Endothelial cell of umbilical vein (primary cell): ENCODE results near the gene BCOR. TPM values are rescaled to one million over a fixed set of nuclear protein-coding genes. Genes with fewer than 3 reads are reported as not detected.
A peak's percentile ranks its signal among the peaks of the same experiment; 100 is the strongest.

ENCODE experiments used
- BruUV-seq: library from RNA; stranded (reverse); fragments of 400-500 nt; replicated peaks from 2 replicates; lab custom pipeline; 2021; lab: Mats Ljungman, UMichigan
- CTCF ChIA-PET: fragments of 300-600, 350-600 bp; sonication (Branson Sonifier 250); formaldehyde crosslinking; loops from one replicate; lab custom pipeline; 2021; ENCODE audit warnings: antibody characterized with exemption, inconsistent platforms; lab: Charles Lee
- POLR2A ChIA-PET: fragments of 300-600, 350-600 bp; sonication (Branson Sonifier 250); formaldehyde crosslinking; loops from one replicate; lab custom pipeline; 2021; ENCODE audit warnings: antibody characterized with exemption, inconsistent platforms; lab: Charles Lee
- DNase-seq: peaks from one replicate; pipeline ENCODE4 v3.0.0-alpha.2; 2011; ENCODE audit warnings: low read depth, low spot score
- FAIRE-seq: peaks from 2 replicates; lab custom pipeline; 2011; peaks lifted over from hg19 to GRCh38; lab: Jason Lieb, UNC
- H2AFZ ChIP-seq: 2 replicates; pipeline ENCODE4 v1.6.0; 2012; ENCODE audit warnings: low read depth, low read length, control low read depth, inconsistent platforms
- H3K27ac ChIP-seq: 2 replicates; pipeline ENCODE4 v1.5.1; 2011; ENCODE audit warnings: low read depth, mild to moderate bottlenecking, control low read depth, low read length, moderate library complexity; ENCODE audit not compliant: insufficient read depth
- H3K27me3 ChIP-seq, 2 experiments: 2 replicates each; pipeline versions ENCODE4 v1.6.0 to v1.6.1; 2011; ENCODE audit warnings: low read length in 2 of 2, mixed read lengths in 1 of 2; ENCODE audit not compliant: control insufficient read depth in 2 of 2, insufficient read depth in 2 of 2
- H3K36me3 ChIP-seq, 2 experiments: 2 replicates in 1 of 2; 3 replicates in 1 of 2; pipeline ENCODE4 v1.5.1; 2011; ENCODE audit warnings: low read length in 2 of 2, mild to moderate bottlenecking in 1 of 2, moderate library complexity in 1 of 2; ENCODE audit not compliant: control insufficient read depth in 2 of 2, insufficient read depth in 2 of 2; ENCODE audit errors: extremely low read depth in 1 of 2
- H3K4me1 ChIP-seq: 3 replicates; pipeline ENCODE4 v1.5.1; 2011; ENCODE audit warnings: mild to moderate bottlenecking, low read length; ENCODE audit not compliant: control insufficient read depth, insufficient read depth; ENCODE audit errors: extremely low read depth
- H3K4me2 ChIP-seq: 2 replicates; pipeline ENCODE4 v1.6.1; 2011; ENCODE audit warnings: low read length, control low read depth, mixed read lengths; ENCODE audit not compliant: insufficient read depth
- H3K4me3 ChIP-seq, 3 experiments: fragments of 200-600 bp in 1 of 3; sonication (generic), shearing (Covaris generic) in 1 of 3; replicated peaks in 1 of 3; 2 replicates each; pipeline ENCODE4 v1.5.1; 2011 to 2016; ENCODE audit warnings: control low read depth in 3 of 3, low read length in 3 of 3, mild to moderate bottlenecking in 2 of 3, inconsistent platforms in 1 of 3, low read depth in 1 of 3, moderate library complexity in 1 of 3; ENCODE audit not compliant: insufficient read depth in 1 of 3
- H3K79me2 ChIP-seq: 2 replicates; pipeline ENCODE4 v1.6.0; 2012; ENCODE audit warnings: low read length, inconsistent platforms; ENCODE audit not compliant: control insufficient read depth, insufficient read depth
- H3K9ac ChIP-seq: replicated peaks from 2 replicates; pipeline ENCODE3; 2011; ENCODE audit warnings: low read length, control low read depth; ENCODE audit not compliant: insufficient read depth; ENCODE audit errors: extremely low read depth
- H3K9me1 ChIP-seq: replicated peaks from 3 replicates; pipeline ENCODE4 v1.6.0; 2011; ENCODE audit warnings: mild to moderate bottlenecking, low read length; ENCODE audit not compliant: control insufficient read depth, insufficient read depth; ENCODE audit errors: extremely low read depth
- H3K9me3 ChIP-seq: replicated peaks from 2 replicates; pipeline ENCODE4 v1.5.1; 2012; ENCODE audit warnings: low read length, inconsistent platforms; ENCODE audit not compliant: control insufficient read depth, insufficient read depth
- H4K20me1 ChIP-seq: replicated peaks from 2 replicates; pipeline ENCODE3; 2011; ENCODE audit warnings: mild to moderate bottlenecking, low read length; ENCODE audit not compliant: control insufficient read depth, insufficient read depth; ENCODE audit errors: extremely low read depth
- CTCF ChIP-seq, 2 donors: IDR thresholded peaks; 1 replicate in 1 of 2; 2 replicates in 1 of 2; pipeline ENCODE4 v1.5.1; 2011; ENCODE audit warnings: low read length in 2 of 2, mild to moderate bottlenecking in 2 of 2, moderate library complexity in 2 of 2, control low read depth in 1 of 2, inconsistent platforms in 1 of 2, low read depth in 1 of 2; ENCODE audit not compliant: insufficient read depth in 1 of 2; ENCODE audit errors: extremely low read depth in 1 of 2
- EZH2 ChIP-seq: IDR thresholded peaks from 2 replicates; pipeline ENCODE4 v1.6.1; 2012; ENCODE audit warnings: borderline replicate concordance, low read depth, mild to moderate bottlenecking, moderate library complexity, low read length, inconsistent platforms; ENCODE audit not compliant: severe bottlenecking
- FOS ChIP-seq: IDR thresholded peaks from 2 replicates; pipeline ENCODE4 v1.6.1; 2011; ENCODE audit warnings: mild to moderate bottlenecking, low read length, moderate library complexity, borderline replicate concordance; ENCODE audit not compliant: insufficient read depth
- GATA2 ChIP-seq: IDR thresholded peaks from 2 replicates; pipeline ENCODE4 v1.7.0; 2011; ENCODE audit warnings: low read depth, mild to moderate bottlenecking, moderate library complexity, mixed read lengths, low read length; ENCODE audit not compliant: insufficient read length, insufficient read depth
- JUN ChIP-seq: IDR thresholded peaks from 2 replicates; pipeline ENCODE4 v1.6.1; 2011; ENCODE audit warnings: borderline replicate concordance, low read depth; ENCODE audit not compliant: insufficient read length, insufficient read depth
- MAX ChIP-seq: IDR thresholded peaks from 2 replicates; pipeline ENCODE4 v1.6.1; 2011; ENCODE audit not compliant: insufficient read depth, insufficient read length
- MYC ChIP-seq: IDR thresholded peaks from one replicate; pipeline ENCODE4 v1.6.1; 2011; ENCODE audit warnings: mild to moderate bottlenecking, low read depth, low read length
- POLR2A ChIP-seq: IDR thresholded peaks from 2 replicates; pipeline ENCODE4 v1.6.1; 2012; ENCODE audit warnings: low read depth, mild to moderate bottlenecking, control low read depth, low read length
- POLR2AphosphoS5 ChIP-seq: IDR thresholded peaks from 2 replicates; pipeline ENCODE4 v1.6.1; 2012; ENCODE audit warnings: low read depth, mild to moderate bottlenecking, control low read depth, low read length, moderate library complexity; ENCODE audit not compliant: insufficient read depth
- dilution Hi-C: fragments of 300-500 bp; cut with MboI; formaldehyde crosslinking; loops from one replicate; pipeline ENCODE4 v1.15.0; 2019; ENCODE audit warnings: low sequenced_read_pairs; ENCODE audit not compliant: extremely low pct_ligation_motif_present
- intact Hi-C: fragments of 100-400 bp; cut with micrococcal nuclease; formaldehyde crosslinking; loops from one replicate; pipeline ENCODE4 v1.10.0; 2022
- polyA plus RNA-seq, 4 experiments: library from polyadenylated mRNA; depleted of rRNA in 3 of 4; stranded (reverse) in 3 of 4; unstranded in 1 of 4; fragments of >200 nt; gene quantifications; 2 replicates each; pipeline versions ENCODE4 v1.2.1 to v1.2.3, GENCODE V29; 2011 to 2012; ENCODE audit warnings: missing spikeins in 1 of 4
- total RNA-seq: library from RNA; stranded (reverse); gene quantifications from 2 replicates; pipeline ENCODE4 v1.2.3, GENCODE V29; 2021

The BCOR gene
- total and polyA plus RNA-seq, 2 donors (not counting 3 experiments of a cell fraction or from before 2014, with no cell fraction given), result 10.1 to 24.2 TPM

GRCh38 chrX:40083979-40084359, 13.8 kb downstream of the BCOR start:
- Histone ChIP-seq H3K4me3 (peak overlapping the region in 1 of 3 experiments; percentile 14), H2AFZ (no peak overlapping the region), H3K36me3 (no peaks in the 10 kb centered on the region), H3K4me2 (peak overlapping the region; percentile 18), H3K27ac (no peak overlapping the region), H3K4me1 (peaks cover 9% of the 10 kb centered on the region), H3K9me1 (no peaks in the 10 kb centered on the region), H3K9ac (no peak overlapping the region), H3K27me3 (no peaks in the 10 kb centered on the region), H4K20me1 (no peaks in the 10 kb centered on the region), H3K9me3 (no peaks in the 10 kb centered on the region), H3K79me2 (peaks cover 54% of the 10 kb centered on the region)
- POLR2A ChIA-PET, result no interaction called here
- CTCF ChIA-PET, result no interaction called here
- intact Hi-C loops, result no loop called here
- DNase-seq (no peak), FAIRE-seq (no peak)
- TF ChIP-seq CTCF (IDR thresholded peaks at IDR 0.05; ENCODE audit: extremely low read depth in 1 of 2, insufficient read depth in 1 of 2, low read depth in 1 of 2, low read length in 2 of 2), result no peak
- no peak for TF ChIP-seq JUN
- no peak for TF ChIP-seq GATA2
- no peak for TF ChIP-seq POLR2AphosphoS5
- TF ChIP-seq MAX, result no peak
- no peak for TF ChIP-seq FOS
- TF ChIP-seq MYC, result no peak
- TF ChIP-seq POLR2A, result no peak
- TF ChIP-seq EZH2, result no peak
- no TSS peak for BruUV-seq
- dilution Hi-C loops, result no loop called here
